Loucy (cell line): ENCODE measurements around the gene TPD52L1.

Experiments
- H2AFZ ChIP-seq: fragments of 200-600 bp; sonication (generic); 2 replicates; pipeline ENCODE4 v1.6.0; 2016; ENCODE audit warnings: antibody characterized with exemption, mild to moderate bottlenecking, low read length, moderate library complexity
- H3F3A ChIP-seq: fragments of 200-600 bp; 2 replicates; pipeline ENCODE4 v1.6.0; 2016; ENCODE audit warnings: antibody characterized with exemption, low read depth, mild to moderate bottlenecking
- H3K27me3 ChIP-seq: fragments of 200-600 bp; sonication (generic); 2 replicates; pipeline ENCODE4 v1.6.1; 2014; ENCODE audit warnings: low read length, mild to moderate bottlenecking; ENCODE audit not compliant: insufficient read depth, poor library complexity, severe bottlenecking
- H3K36me3 ChIP-seq: fragments of 200-600 bp; sonication (generic); 2 replicates; pipeline ENCODE4 v1.6.1; 2016; ENCODE audit warnings: low read length; ENCODE audit not compliant: insufficient read depth
- H3K4me1 ChIP-seq: fragments of 200-600 bp; sonication (generic); 2 replicates; pipeline ENCODE4 v1.5.1; 2014; ENCODE audit warnings: low read length, mild to moderate bottlenecking; ENCODE audit not compliant: insufficient read depth, poor library complexity, severe bottlenecking
- H3K4me2 ChIP-seq: fragments of 200-600 bp; sonication (generic); 2 replicates; pipeline ENCODE4 v1.6.0; 2014; ENCODE audit warnings: antibody characterized with exemption, low read length, low read depth, mild to moderate bottlenecking; ENCODE audit not compliant: poor library complexity, severe bottlenecking
- H3K4me3 ChIP-seq: fragments of 200-600 bp; sonication (generic); 2 replicates; pipeline ENCODE4 v1.5.1; 2014; ENCODE audit warnings: low read length, mild to moderate bottlenecking, mixed read lengths; ENCODE audit not compliant: poor library complexity, severe bottlenecking
- H3K79me2 ChIP-seq: fragments of 200-600 bp; sonication (generic); 2 replicates; pipeline ENCODE4 v1.6.1; 2014; ENCODE audit warnings: low read length; ENCODE audit not compliant: insufficient read depth
- H3K9ac ChIP-seq: fragments of 200-600 bp; sonication (generic); 2 replicates; pipeline ENCODE4 v1.6.0; 2014; ENCODE audit warnings: mild to moderate bottlenecking, low read depth, low read length, moderate library complexity; ENCODE audit not compliant: poor library complexity, severe bottlenecking
- H3K9me2 ChIP-seq: fragments of 200-600 bp; sonication (generic); replicated peaks from 2 replicates; pipeline ENCODE4 v1.6.1; 2016; ENCODE audit warnings: low read depth, low read length, mixed read lengths
- H3K9me3 ChIP-seq: fragments of 200-600 bp; sonication (generic); 2 replicates; pipeline ENCODE4 v1.6.1; 2014; ENCODE audit warnings: mild to moderate bottlenecking, antibody characterized with exemption, low read length, low read depth; ENCODE audit not compliant: insufficient read depth
- H4K20me1 ChIP-seq: fragments of 200-600 bp; sonication (generic); 2 replicates; pipeline ENCODE4 v1.6.0; 2014; ENCODE audit warnings: antibody characterized with exemption, low read length, mild to moderate bottlenecking; ENCODE audit not compliant: insufficient read depth, poor library complexity, severe bottlenecking
- CTCF ChIP-seq: fragments of 200-600 bp; sonication (generic); conservative IDR thresholded peaks from 2 replicates; pipeline ENCODE4 v1.5.1; 2014; ENCODE audit warnings: mild to moderate bottlenecking, antibody characterized with exemption, low read length
- EZH2phosphoT487 ChIP-seq: fragments of 200-600 bp; IDR thresholded peaks from 2 replicates; pipeline ENCODE4 v1.6.1; 2018; ENCODE audit warnings: antibody characterized with exemption, mild to moderate bottlenecking, moderate library complexity, borderline replicate concordance

The TPD52L1 gene

GRCh38 chr6:125188037-125188436, 34.5 kb downstream of the TPD52L1 start:
- no peaks in the 10 kb centered on the region for H3K9me3 ChIP-seq
- no peaks in the 10 kb centered on the region for H3K27me3 ChIP-seq
- TF ChIP-seq EZH2phosphoT487 (no peak), CTCF (no peak)
- H2AFZ ChIP-seq, result no peak overlapping the region
- H3K4me3 ChIP-seq, result no peak overlapping the region
- H3K36me3 ChIP-seq, result no peaks in the 10 kb centered on the region
- no peak overlapping the region for H3K9ac ChIP-seq
- H3K79me2 ChIP-seq, result no peaks in the 10 kb centered on the region
- H3K4me1 ChIP-seq, result no peaks in the 10 kb centered on the region
- no peak overlapping the region for H3K4me2 ChIP-seq
- H3F3A ChIP-seq, result no peaks in the 10 kb centered on the region
- H4K20me1 ChIP-seq, result no peaks in the 10 kb centered on the region
- H3K9me2 ChIP-seq, result no peaks in the 10 kb centered on the region

- H3K4me2 ChIP-seq, result no peak overlapping the region
- H3K79me2 ChIP-seq, result no peaks in the 10 kb centered on the region
- H2AFZ ChIP-seq, result no peak overlapping the region
- no peaks in the 10 kb centered on the region for H3K36me3 ChIP-seq
- no peaks in the 10 kb centered on the region for H3K27me3 ChIP-seq
- no peaks in the 10 kb centered on the region for H4K20me1 ChIP-seq
- H3K4me3 ChIP-seq, result no peak overlapping the region
- H3K4me1 ChIP-seq, result no peaks in the 10 kb centered on the region
- no peaks in the 10 kb centered on the region for H3F3A ChIP-seq
- no peaks in the 10 kb centered on the region for H3K9me3 ChIP-seq
- H3K9ac ChIP-seq, result no peak overlapping the region
- no peaks in the 10 kb centered on the region for H3K9me2 ChIP-seq
- TF ChIP-seq CTCF (no peak), EZH2phosphoT487 (no peak)
Measured at GRCh38 chr6:125188594-125189203, 35.1 kb downstream of the TPD52L1 start.

- Histone ChIP-seq H3K36me3 (no peaks in the 10 kb centered on the region), H3F3A (no peaks in the 10 kb centered on the region), H2AFZ (no peak overlapping the region), H3K9me3 (no peaks in the 10 kb centered on the region), H3K27me3 (no peaks in the 10 kb centered on the region), H3K79me2 (no peaks in the 10 kb centered on the region), H3K4me3 (no peak overlapping the region), H3K4me1 (no peaks in the 10 kb centered on the region), H3K9me2 (no peaks in the 10 kb centered on the region), H4K20me1 (no peaks in the 10 kb centered on the region), H3K9ac (no peak overlapping the region), H3K4me2 (no peak overlapping the region)
- TF ChIP-seq EZH2phosphoT487 (no peak), CTCF (no peak)
Measured at GRCh38 chr6:125189494-125189893, 35.9 kb downstream of the TPD52L1 start.
